GM21390 (cell line): ENCODE measurements around the gene ABI3.

Experiments used
- ATAC-seq: cut with Tn5 transposase; IDR thresholded peaks from one replicate; pipeline ENCODE4 v1.9.1; 2021; ENCODE audit not compliant: unreplicated experiment

The ABI3 gene

GRCh38 chr17:49224198-49224996 lies 13.9 kb downstream of the ABI3 start:
- no peak for ATAC-seq

GRCh38 chr17:49224997-49225337 lies 14.5 kb downstream of the ABI3 start:
- ATAC-seq: no peak

GRCh38 chr17:49225554-49226236 lies 15.2 kb downstream of the ABI3 start:
- no peak for ATAC-seq

GRCh38 chr17:49226771-49227435 lies 16.4 kb downstream of the ABI3 start:
- no peak for ATAC-seq

GRCh38 chr17:49227436-49228261 lies 17.1 kb downstream of the ABI3 start:
- no peak for ATAC-seq

GRCh38 chr17:49229076-49229804 lies 18.7 kb downstream of the ABI3 start:
- ATAC-seq: no peak

GRCh38 chr17:49229805-49230600 lies 19.5 kb downstream of the ABI3 start:
- ATAC-seq: peak; percentile 15

- ATAC-seq: peak; percentile 88
Observed at GRCh38 chr17:49230636-49231562, 20.4 kb downstream of the ABI3 start, which contains the start of gene PHOSPHO1. TSS of gene PHOSPHO1 (minus strand) at chr17:49230787. CDS start at chr17:49226691, 4,096 bp downstream.

- ATAC-seq: no peak
Observed at GRCh38 chr17:49231563-49231894, 21.0 kb downstream of the ABI3 start.

GRCh38 chr17:49234509-49235080 lies 24.1 kb downstream of the ABI3 start:
- ATAC-seq: no peak

- ATAC-seq: no peak
Observed at GRCh38 chr17:49235896-49236295, 25.4 kb downstream of the ABI3 start.

- ATAC-seq: no peak
Observed at GRCh38 chr17:49239963-49240362, 29.5 kb downstream of the ABI3 start.

- ATAC-seq: no peak
Observed at GRCh38 chr17:49240619-49241018, 30.1 kb downstream of the ABI3 start.

- ATAC-seq: no peak
Observed at GRCh38 chr17:49241040-49241439, 30.5 kb downstream of the ABI3 start.

- ATAC-seq: no peak
Observed at GRCh38 chr17:49241692-49242397, 31.3 kb downstream of the ABI3 start.

GRCh38 chr17:49242813-49243212 lies 32.3 kb downstream of the ABI3 start:
- ATAC-seq: no peak

GRCh38 chr17:49244839-49245238 lies 34.3 kb downstream of the ABI3 start:
- ATAC-seq: no peak

- ATAC-seq: no peak
Observed at GRCh38 chr17:49247944-49248343, 37.4 kb downstream of the ABI3 start.
